PC-9 (cell line): ENCODE data around the gene ARHGEF5. TPM values are rescaled to one million over a fixed set of nuclear protein-coding genes. Genes with fewer than 3 reads are reported as not detected.
"Not testable (repeated sequence)": the region's sequence is repeated elsewhere in the genome, so short reads cannot be mapped to it uniquely, and the experiment has no call there.

Experiments used
- BruUV-seq: library from RNA; stranded (reverse); fragments of 400-500 nt; replicated peaks from 2 replicates; lab custom pipeline; 2021; lab: Mats Ljungman, UMichigan
- CTCF ChIA-PET: fragments of 300-600 bp; sonication (Branson Sonifier 250); formaldehyde crosslinking; loops from one replicate; lab custom pipeline; 2022; ENCODE audit warnings: antibody characterized with exemption; lab: Charles Lee
- POLR2A ChIA-PET: fragments of 300-600 bp; sonication (Branson Sonifier 250); formaldehyde crosslinking; loops from one replicate; lab custom pipeline; 2022; ENCODE audit warnings: antibody characterized with exemption; ENCODE audit not compliant: unreplicated experiment; lab: Charles Lee
- DNase-seq, 2 experiments: peaks; one replicate each; pipeline versions ENCODE4 v3.0.0 to v3.0.0-alpha.2; 2015 to 2022; ENCODE audit warnings: mixed read lengths in 1 of 2
- H2AFZ ChIP-seq: fragments of 200-600 bp; sonication (generic); 2 replicates; pipeline ENCODE4 v1.8.1; 2017; ENCODE audit warnings: antibody characterized with exemption
- H3F3A ChIP-seq: fragments of 200-600 bp; sonication (generic); 2 replicates; pipeline ENCODE4 v1.8.1; 2017; ENCODE audit warnings: antibody characterized with exemption, mild to moderate bottlenecking, low read depth; ENCODE audit not compliant: insufficient read depth
- H3K27ac ChIP-seq: fragments of 200-600 bp; sonication (generic); 2 replicates; pipeline ENCODE4 v1.6.1; 2016; ENCODE audit warnings: mixed run types
- H3K27me3 ChIP-seq: fragments of 200-600 bp; sonication (generic); 2 replicates; pipeline ENCODE4 v1.6.1; 2016; ENCODE audit warnings: low read depth, mixed run types; ENCODE audit not compliant: insufficient read depth
- H3K36me3 ChIP-seq: fragments of 200-600 bp; sonication (generic); 2 replicates; pipeline ENCODE4 v1.6.1; 2016; ENCODE audit warnings: low read depth, mixed run types
- H3K4me1 ChIP-seq: fragments of 200-600 bp; sonication (generic); replicated peaks from 2 replicates; pipeline ENCODE4 v1.6.1; 2016; ENCODE audit warnings: mixed run types; ENCODE audit not compliant: insufficient read depth
- H3K4me2 ChIP-seq: fragments of 200-600 bp; sonication (generic); 2 replicates; pipeline ENCODE4 v1.6.1; 2017; ENCODE audit warnings: mixed run types
- H3K4me3 ChIP-seq: fragments of 200-600 bp; sonication (generic); 2 replicates; pipeline ENCODE4 v1.6.1; 2016; ENCODE audit warnings: mixed run types
- H3K79me2 ChIP-seq: fragments of 200-600 bp; sonication (generic); 2 replicates; pipeline ENCODE4 v1.6.1; 2017; ENCODE audit warnings: low read depth, mixed run types
- H3K9me2 ChIP-seq: fragments of 200-600 bp; sonication (generic); 2 replicates; pipeline ENCODE4 v1.8.1; 2017; ENCODE audit warnings: mild to moderate bottlenecking; ENCODE audit not compliant: insufficient read depth
- H3K9me3 ChIP-seq: fragments of 200-600 bp; sonication (generic); 2 replicates; pipeline ENCODE4 v1.8.1; 2016; ENCODE audit warnings: low read depth; ENCODE audit not compliant: insufficient read depth
- H4K20me1 ChIP-seq: fragments of 200-600 bp; sonication (generic); 2 replicates; pipeline ENCODE4 v1.8.1; 2017; ENCODE audit not compliant: insufficient read depth
- intact Hi-C: fragments of 100-400 bp; cut with micrococcal nuclease; formaldehyde crosslinking; loops from one replicate; pipeline ENCODE4 v1.10.0; 2022; ENCODE audit not compliant: unreplicated experiment
- total RNA-seq: library from RNA; stranded (reverse); gene quantifications from 2 replicates; pipeline ENCODE4 v1.2.3, GENCODE V29; 2021

Gene ARHGEF5
- total RNA-seq, 1 experiment from 2014 or later = 50.1 TPM

GRCh38 chr7:144351667-144352066 lies 3.5 kb upstream of the ARHGEF5 start:
- H2AFZ ChIP-seq, intact Hi-C loops, BruUV-seq, H3K9me3 ChIP-seq, H3K79me2 ChIP-seq, H3K27ac ChIP-seq, H4K20me1 ChIP-seq, H3K36me3 ChIP-seq, CTCF ChIA-PET, H3K27me3 ChIP-seq, H3F3A ChIP-seq, H3K4me2 ChIP-seq, H3K9me2 ChIP-seq, POLR2A ChIA-PET, H3K4me3 ChIP-seq: not testable (repeated sequence)
- DNase-seq = peak in 1 of 2 experiments; percentile 9
- H3K4me1 ChIP-seq = peaks cover 12% of the 10 kb centered on the region; the same call in 1 of the 2 replicates

- H3K36me3 ChIP-seq, DNase-seq, H3K27ac ChIP-seq, H3K4me2 ChIP-seq, H3K4me3 ChIP-seq, POLR2A ChIA-PET, CTCF ChIA-PET, H3K79me2 ChIP-seq, BruUV-seq, intact Hi-C loops, H4K20me1 ChIP-seq, H3K27me3 ChIP-seq, H3K9me3 ChIP-seq, H2AFZ ChIP-seq, H3K9me2 ChIP-seq, H3F3A ChIP-seq: not testable (repeated sequence)
- H3K4me1 ChIP-seq = peaks cover 12% of the 10 kb centered on the region; the same call in 1 of the 2 replicates
Measured at GRCh38 chr7:144356185-144356584, 983 bp downstream of the ARHGEF5 start.

GRCh38 chr7:144356860-144357259 lies 1.7 kb downstream of the ARHGEF5 start:
- DNase-seq, H2AFZ ChIP-seq, H3K27ac ChIP-seq, BruUV-seq, H3F3A ChIP-seq, H3K4me2 ChIP-seq, POLR2A ChIA-PET, H3K36me3 ChIP-seq, H3K9me3 ChIP-seq, H3K4me3 ChIP-seq, H4K20me1 ChIP-seq, H3K9me2 ChIP-seq, H3K79me2 ChIP-seq, intact Hi-C loops, H3K27me3 ChIP-seq, CTCF ChIA-PET: not testable (repeated sequence)
- peaks cover 12% of the 10 kb centered on the region; the same call in 1 of the 2 replicates for H3K4me1 ChIP-seq

- H3K9me2 ChIP-seq, H3K79me2 ChIP-seq, POLR2A ChIA-PET, H2AFZ ChIP-seq, H3K9me3 ChIP-seq, H3K27ac ChIP-seq, intact Hi-C loops, H3F3A ChIP-seq, H3K4me2 ChIP-seq, H3K36me3 ChIP-seq, H4K20me1 ChIP-seq, H3K4me1 ChIP-seq, DNase-seq, H3K27me3 ChIP-seq, H3K4me3 ChIP-seq, CTCF ChIA-PET: not testable (repeated sequence)
- BruUV-seq = TSS peak; percentile 1
Measured at GRCh38 chr7:144362061-144362460, 6.9 kb downstream of the ARHGEF5 start.

- H2AFZ ChIP-seq, CTCF ChIA-PET, H3K79me2 ChIP-seq, H3K27ac ChIP-seq, H3F3A ChIP-seq, H3K4me3 ChIP-seq, H3K4me1 ChIP-seq, intact Hi-C loops, POLR2A ChIA-PET, H3K9me2 ChIP-seq, DNase-seq, H4K20me1 ChIP-seq, H3K36me3 ChIP-seq, BruUV-seq, H3K4me2 ChIP-seq, H3K27me3 ChIP-seq, H3K9me3 ChIP-seq: not testable (repeated sequence)
Measured at GRCh38 chr7:144365523-144365922, 10.3 kb downstream of the ARHGEF5 start.

- H3F3A ChIP-seq, POLR2A ChIA-PET, H3K36me3 ChIP-seq, intact Hi-C loops, DNase-seq, H3K79me2 ChIP-seq, H3K4me3 ChIP-seq, H3K27ac ChIP-seq, H3K9me3 ChIP-seq, BruUV-seq, H4K20me1 ChIP-seq, CTCF ChIA-PET, H2AFZ ChIP-seq, H3K4me1 ChIP-seq, H3K9me2 ChIP-seq, H3K27me3 ChIP-seq, H3K4me2 ChIP-seq: not testable (repeated sequence)
Measured at GRCh38 chr7:144367250-144367649, 12.0 kb downstream of the ARHGEF5 start.

- POLR2A ChIA-PET, CTCF ChIA-PET, H3K27ac ChIP-seq, H4K20me1 ChIP-seq, H3K27me3 ChIP-seq, H3K9me2 ChIP-seq, BruUV-seq, intact Hi-C loops, H3K36me3 ChIP-seq, H3K79me2 ChIP-seq, H2AFZ ChIP-seq, H3F3A ChIP-seq, H3K4me1 ChIP-seq, H3K4me3 ChIP-seq, H3K9me3 ChIP-seq, H3K4me2 ChIP-seq, DNase-seq: not testable (repeated sequence)
Measured at GRCh38 chr7:144369221-144369620, 14.0 kb downstream of the ARHGEF5 start.
